Measurements from ENCODE around the gene APC2.

GRCh38 chr19:1521636-1522035, 71.7 kb downstream of the APC2 start:
- TF ChIP-seq TCF7L2 (IDR thresholded peaks at IDR 0.05; ENCODE audit: low read depth, low read length) (no peak), CTCF (IDR thresholded peaks at IDR 0.05) (no peak), POLR2AphosphoS5 (IDR thresholded peaks at IDR 0.05; ENCODE audit: low read depth, low read length) (no peak)

Data from Panc1 (cell line).